ENCODE results near the gene HEMK1.

GRCh38 chr3:50588759-50589433, 19.6 kb downstream of the HEMK1 start:
- TF ChIP-seq CTCF (conservative IDR thresholded peaks at IDR 0.05) = no peak
- no peak for TF ChIP-seq ZFX (IDR thresholded peaks at IDR 0.05)
